Measurements from ENCODE around the gene SPINK4. TPM values are rescaled to one million over a fixed set of nuclear protein-coding genes. Genes with fewer than 3 reads are reported as not detected.

SPINK4 gene
- total RNA-seq, 2 donors from 2014 or later: not detected

- no peaks in the 10 kb centered on the region for H3K36me3 ChIP-seq
Observed at GRCh38 chr9:33230756-33231622, 9.0 kb upstream of the SPINK4 start.

GRCh38 chr9:33231623-33231942 lies 8.4 kb upstream of the SPINK4 start:
- TF ChIP-seq CTCF (IDR thresholded peaks at IDR 0.05): no peak
- no peaks in the 10 kb centered on the region for H3K9me3 ChIP-seq
- H3K4me3 ChIP-seq: no peak overlapping the region
- no peaks in the 10 kb centered on the region for H3K36me3 ChIP-seq
- no peaks in the 10 kb centered on the region for H3K4me1 ChIP-seq
- DNase-seq (ENCODE audit: low spot score): no peak
- H3K27me3 ChIP-seq: no peaks in the 10 kb centered on the region
- no peak overlapping the region for H3K27ac ChIP-seq

More at GRCh38 chr9:33230756-33231622, 9.0 kb upstream of the SPINK4 start:
- H3K27me3 ChIP-seq: no peaks in the 10 kb centered on the region
- no peaks in the 10 kb centered on the region for H3K4me1 ChIP-seq
- no peak for DNase-seq (ENCODE audit: low spot score)
- H3K9me3 ChIP-seq: no peaks in the 10 kb centered on the region
- no peak for TF ChIP-seq CTCF (IDR thresholded peaks at IDR 0.05)
- no peak overlapping the region for H3K27ac ChIP-seq
- no peak overlapping the region for H3K4me3 ChIP-seq

GRCh38 chr9:33232815-33233214 lies 7.2 kb upstream of the SPINK4 start:
- no peak overlapping the region for H3K4me3 ChIP-seq
- H3K9me3 ChIP-seq: no peaks in the 10 kb centered on the region
- H3K36me3 ChIP-seq: no peaks in the 10 kb centered on the region
- DNase-seq (ENCODE audit: low spot score): no peak
- no peaks in the 10 kb centered on the region for H3K4me1 ChIP-seq
- H3K27ac ChIP-seq: no peak overlapping the region
- no peaks in the 10 kb centered on the region for H3K27me3 ChIP-seq
- TF ChIP-seq CTCF (IDR thresholded peaks at IDR 0.05): no peak

GRCh38 chr9:33233626-33234342 lies 6.2 kb upstream of the SPINK4 start:
- no peak for DNase-seq (ENCODE audit: low spot score)
- no peak overlapping the region for H3K4me3 ChIP-seq

More at GRCh38 chr9:33233626-33234342, 6.2 kb upstream of the SPINK4 start:
- H3K4me1 ChIP-seq: no peaks in the 10 kb centered on the region
- no peak overlapping the region for H3K27ac ChIP-seq
- no peaks in the 10 kb centered on the region for H3K27me3 ChIP-seq
- no peaks in the 10 kb centered on the region for H3K9me3 ChIP-seq
- no peak for TF ChIP-seq CTCF (IDR thresholded peaks at IDR 0.05)
- no peaks in the 10 kb centered on the region for H3K36me3 ChIP-seq
